HepG2 (cell line): ENCODE measurements around the gene CCDC170. TPM values are rescaled to one million over a fixed set of nuclear protein-coding genes. Genes with fewer than 3 reads are reported as not detected.
A peak's percentile ranks its signal among the peaks of the same experiment; 100 is the strongest.

Experiments used
- ARNT ChIP-seq: fragments of 450-650 bp; IDR thresholded peaks from 2 replicates; pipeline ENCODE4 v1.6.1; 2017
- BATF2 ChIP-seq: sonication (generic); formaldehyde crosslinking; IDR thresholded peaks from 2 replicates; pipeline ENCODE4 v1.8.0; 2022; ENCODE audit warnings: mild to moderate bottlenecking, missing genetic modification reagents, moderate library complexity
- CBX2 ChIP-seq, 2 experiments: fragments of 200-600 bp in 1 of 2; sonication (generic); formaldehyde crosslinking in 1 of 2; IDR thresholded peaks; 2 replicates each; pipeline versions ENCODE4 v1.7.0 to v1.8.1; 2018 to 2022; ENCODE audit warnings: low read depth in 2 of 2, low read length in 1 of 2, mild to moderate bottlenecking in 1 of 2, missing genetic modification reagents in 1 of 2
- CEBPG ChIP-seq: IDR thresholded peaks from 2 replicates; pipeline ENCODE4 v1.6.1; 2016
- FOXP4 ChIP-seq: sonication (generic); formaldehyde crosslinking; IDR thresholded peaks from 2 replicates; pipeline ENCODE4 v1.4.0; 2020; ENCODE audit warnings: missing genetic modification reagents
- GATA4 ChIP-seq: sonication (generic); IDR thresholded peaks from 2 replicates; pipeline ENCODE4 v1.6.1; 2016; ENCODE audit warnings: antibody characterized with exemption, low read depth, borderline replicate concordance
- GLMP ChIP-seq: sonication (generic); formaldehyde crosslinking; IDR thresholded peaks from 2 replicates; pipeline ENCODE4 v1.9.0; 2021; ENCODE audit warnings: missing genetic modification reagents, mild to moderate bottlenecking, borderline replicate concordance
- HOXA7 ChIP-seq: sonication (generic); formaldehyde crosslinking; IDR thresholded peaks from 2 replicates; pipeline ENCODE4 v1.8.1; 2022; ENCODE audit warnings: mild to moderate bottlenecking, missing genetic modification reagents, moderate library complexity
- ISX ChIP-seq: sonication (generic); formaldehyde crosslinking; conservative IDR thresholded peaks from 2 replicates; pipeline ENCODE4 v1.5.0; 2020; ENCODE audit warnings: missing genetic modification reagents
- MYC ChIP-seq: sonication (generic); formaldehyde crosslinking; IDR thresholded peaks from 2 replicates; pipeline ENCODE4 v1.9.0; 2021; ENCODE audit warnings: missing genetic modification reagents, borderline replicate concordance
- PCBP1 ChIP-seq: fragments of 200-400 bp; formaldehyde crosslinking; IDR thresholded peaks from 2 replicates; pipeline ENCODE4 v1.6.1; 2017; ENCODE audit warnings: mild to moderate bottlenecking, low read depth, low read length, borderline replicate concordance
- PLRG1 ChIP-seq: fragments of 450-650 bp; conservative IDR thresholded peaks from 2 replicates; pipeline ENCODE4 v1.6.1; 2016
- PREB ChIP-seq: sonication (generic); formaldehyde crosslinking; IDR thresholded peaks from 2 replicates; pipeline ENCODE4 v1.4.0; 2020; ENCODE audit warnings: missing genetic modification reagents
- RARG ChIP-seq: sonication (generic); formaldehyde crosslinking; IDR thresholded peaks from 2 replicates; pipeline ENCODE4 v1.4.0; 2020; ENCODE audit warnings: low read depth, mild to moderate bottlenecking, missing genetic modification reagents
- SIX4 ChIP-seq: sonication (generic); formaldehyde crosslinking; IDR thresholded peaks from 2 replicates; pipeline ENCODE4 v1.4.0; 2020; ENCODE audit warnings: missing genetic modification reagents
- THYN1 ChIP-seq: sonication (generic); formaldehyde crosslinking; IDR thresholded peaks from 2 replicates; pipeline ENCODE4 v1.8.1; 2023; ENCODE audit warnings: low read depth, mild to moderate bottlenecking, moderate library complexity, missing genetic modification reagents, borderline replicate concordance
- ZFP36L1 ChIP-seq: sonication (generic); formaldehyde crosslinking; IDR thresholded peaks from 2 replicates; pipeline ENCODE4 v1.8.0; 2022; ENCODE audit warnings: mild to moderate bottlenecking, missing genetic modification reagents, moderate library complexity
- ZNF12 ChIP-seq: sonication (generic); formaldehyde crosslinking; IDR thresholded peaks from 2 replicates; pipeline ENCODE4 v1.5.0; 2020; ENCODE audit warnings: missing genetic modification reagents
- ZNF33B ChIP-seq: sonication (generic); formaldehyde crosslinking; IDR thresholded peaks from 2 replicates; pipeline ENCODE4 v1.5.1; 2020; ENCODE audit warnings: mild to moderate bottlenecking, missing genetic modification reagents
- ZNF547 ChIP-seq: sonication (generic); formaldehyde crosslinking; IDR thresholded peaks from 2 replicates; pipeline ENCODE4 v1.5.1; 2020; ENCODE audit warnings: mild to moderate bottlenecking, missing genetic modification reagents
- ZNF615 ChIP-seq: sonication (generic); formaldehyde crosslinking; IDR thresholded peaks from 2 replicates; pipeline ENCODE4 v1.5.0; 2020; ENCODE audit warnings: mild to moderate bottlenecking, missing genetic modification reagents, borderline replicate concordance
- ZNF737 ChIP-seq: sonication (generic); formaldehyde crosslinking; IDR thresholded peaks from 2 replicates; pipeline ENCODE4 v1.5.0; 2020; ENCODE audit warnings: missing genetic modification reagents, mild to moderate bottlenecking, borderline replicate concordance
- ZNF800 ChIP-seq: sonication (generic); formaldehyde crosslinking; IDR thresholded peaks from 2 replicates; pipeline ENCODE4 v1.4.0; 2020; ENCODE audit warnings: missing genetic modification reagents
- polyA plus RNA-seq, 8 experiments: library from polyadenylated mRNA; depleted of rRNA in 3 of 8; stranded (reverse) in 7 of 8; unstranded in 1 of 8; fragments of >200 nt; fragmentation: Illumina TruSeq in 4 of 8; extraction: Trizol in 4 of 8; gene quantifications; 2 replicates each; pipeline versions ENCODE4 v1.2.1 to v1.2.3, GENCODE V29; 2011 to 2016; ENCODE audit warnings: low read depth in 4 of 8, missing spikeins in 1 of 8, mixed read lengths in 1 of 8; ENCODE audit not compliant: insufficient read depth in 1 of 8
- total RNA-seq, 5 experiments: library from RNA; depleted of rRNA; stranded (reverse); fragments of >200 nt; fragmentation: Illumina TruSeq; extraction: Trizol; gene quantifications; 2 replicates each; pipeline ENCODE4 v1.2.3, GENCODE V29; 2016; ENCODE audit warnings: low read depth in 1 of 5

Gene CCDC170
- total and polyA plus RNA-seq, 2 of the 13 experiments (the other 11 are each of a cell fraction or from before 2014, with no cell fraction given): 0.90 to 5.1 TPM

GRCh38 chr6:151498327-151498726 lies 4.5 kb downstream of the CCDC170 start (continued):
- peak; percentile 81 for TF ChIP-seq FOXP4 (CRISPR knock-in tag)
- TF ChIP-seq PCBP1: no peak
- no peak for TF ChIP-seq ARNT
- TF ChIP-seq CBX2 (IDR thresholded peaks at IDR 0.05; ENCODE audit: low read depth, low read length): no peak
- no peak for TF ChIP-seq CBX2 (CRISPR knock-in tag; IDR thresholded peaks at IDR 0.05; ENCODE audit: low read depth)
- TF ChIP-seq GLMP: no peak
- no peak for TF ChIP-seq ZFP36L1 (CRISPR knock-in tag)
- TF ChIP-seq ZNF12 (CRISPR knock-in tag): peak; percentile 54; the same call in 1 of the 2 replicates
- TF ChIP-seq ISX (CRISPR knock-in tag): no peak
- TF ChIP-seq ZNF737: no peak
- no peak for TF ChIP-seq PLRG1
- no peak for TF ChIP-seq MYC (CRISPR knock-in tag)
- TF ChIP-seq GATA4: no peak
- no peak for TF ChIP-seq ZNF615 (CRISPR knock-in tag)
- TF ChIP-seq BATF2 (CRISPR knock-in tag): no peak
- TF ChIP-seq SIX4 (CRISPR knock-in tag): 0 out of 2 replicates have a peak, but pooled peaks have one; percentile 18
- TF ChIP-seq CEBPG (CRISPR knock-in tag): peak; percentile 99
- TF ChIP-seq ZNF800 (CRISPR knock-in tag): no peak
- no peak for TF ChIP-seq HOXA7 (CRISPR knock-in tag)
- no peak for TF ChIP-seq ZNF547
- no peak for TF ChIP-seq THYN1 (CRISPR knock-in tag)
- TF ChIP-seq ZNF33B (CRISPR knock-in tag): no peak
- no peak for TF ChIP-seq RARG
- no peak for TF ChIP-seq PREB
